NCI-H2227 (cell line): ENCODE data around the gene ZNF665.
A peak's percentile ranks its signal among the peaks of the same experiment; 100 is the strongest.
"Not testable (repeated sequence)": the region's sequence is repeated elsewhere in the genome, so short reads cannot be mapped to it uniquely, and the experiment has no call there.

Experiments
- DNase-seq: peaks from one replicate; lab custom pipeline; 2025; ENCODE audit not compliant: unreplicated experiment; lab: John Stamatoyannopoulos, UW

The ZNF665 gene

GRCh38 chr19:53158119-53158656, 35.0 kb downstream of the ZNF665 start:
- DNase-seq, result peak; percentile 72

- peak; percentile 43 for DNase-seq
Observed at GRCh38 chr19:53157626-53158025, 35.5 kb downstream of the ZNF665 start.

- DNase-seq, result no peak
Observed at GRCh38 chr19:53156850-53157249, 36.3 kb downstream of the ZNF665 start.

- DNase-seq, result peak; percentile 23
Observed at GRCh38 chr19:53147645-53148044, 45.5 kb downstream of the ZNF665 start.

- DNase-seq, result no peak
Observed at GRCh38 chr19:53140351-53140750, 52.8 kb downstream of the ZNF665 start.

GRCh38 chr19:53136432-53136831, 56.7 kb downstream of the ZNF665 start:
- no peak for DNase-seq

GRCh38 chr19:53132141-53132991, 60.8 kb downstream of the ZNF665 start, which contains the start of gene ZNF415:
TSS of gene ZNF415 (minus strand) at chr19:53132910. CDS start at chr19:53122676, 10,234 bp downstream.
- DNase-seq, result peak; percentile 99

- no peak for DNase-seq
Observed at GRCh38 chr19:53131727-53132126, 61.4 kb downstream of the ZNF665 start.

- DNase-seq, result no peak
Observed at GRCh38 chr19:53131085-53131590, 62.0 kb downstream of the ZNF665 start.

GRCh38 chr19:53130506-53130905, 62.7 kb downstream of the ZNF665 start:
- no peak for DNase-seq

- not testable (repeated sequence) for DNase-seq
Observed at GRCh38 chr19:53126733-53127526, 66.2 kb downstream of the ZNF665 start.

- no peak for DNase-seq
Observed at GRCh38 chr19:53123400-53123799, 69.8 kb downstream of the ZNF665 start.
